Duodenal mucosa (tissue), 2 donors: ENCODE measurements around the gene PDGFD.

Experiments used
- H3K27ac ChIP-seq: one replicate; pipeline ENCODE4 v1.7.0; 2013; ENCODE audit warnings: low read depth, low read length
- H3K27me3 ChIP-seq, 2 donors: one replicate each; pipeline ENCODE4 v1.7.0; 2013; ENCODE audit warnings: low read length in 2 of 2, control low read depth in 1 of 2; ENCODE audit not compliant: insufficient read depth in 2 of 2, control insufficient read depth in 1 of 2
- H3K36me3 ChIP-seq, 2 donors: one replicate each; pipeline ENCODE4 v1.7.0; 2013; ENCODE audit warnings: low read length in 2 of 2, control low read depth in 1 of 2; ENCODE audit not compliant: insufficient read depth in 2 of 2, control insufficient read depth in 1 of 2
- H3K4me1 ChIP-seq, 2 donors: one replicate each; pipeline ENCODE4 v1.7.0; 2013; ENCODE audit warnings: low read length in 2 of 2, control low read depth in 1 of 2; ENCODE audit not compliant: insufficient read depth in 2 of 2, control insufficient read depth in 1 of 2
- H3K4me3 ChIP-seq, 2 donors: one replicate each; pipeline ENCODE4 v1.7.0; 2013; ENCODE audit warnings: low read length in 2 of 2, low read depth in 1 of 2
- H3K9ac ChIP-seq, 2 donors: one replicate each; pipeline ENCODE4 v1.7.0; 2013; ENCODE audit warnings: low read length in 2 of 2, low read depth in 1 of 2
- H3K9me3 ChIP-seq, 2 donors: one replicate each; pipeline ENCODE4 v1.7.0; 2013; ENCODE audit warnings: low read length in 2 of 2, control low read depth in 1 of 2; ENCODE audit not compliant: control insufficient read depth in 1 of 2

The PDGFD gene

DNA sequence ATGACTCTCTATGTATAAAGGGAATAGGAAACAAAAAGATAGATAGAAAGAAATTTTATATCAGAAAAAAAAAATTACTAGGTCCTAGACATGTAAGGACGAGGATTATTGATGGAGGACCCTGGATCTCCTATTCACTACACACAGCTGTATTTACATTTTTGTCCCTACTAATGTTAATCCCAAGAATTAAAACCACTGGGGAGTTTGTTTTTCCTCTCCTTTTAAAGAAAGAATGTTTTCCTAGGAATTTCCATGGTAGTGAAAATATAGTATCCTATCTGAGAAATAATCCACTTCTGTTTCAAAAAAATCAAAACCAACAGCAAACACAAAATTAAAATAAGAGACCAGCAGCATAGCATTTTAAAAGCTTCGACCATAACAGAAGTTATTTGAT lies 41.1 kb downstream of the PDGFD start:
- no peak overlapping the region for H3K4me3 ChIP-seq
- H3K9me3 ChIP-seq, result no peaks in the 10 kb centered on the region
- no peaks in the 10 kb centered on the region for H3K27me3 ChIP-seq
- no peak overlapping the region for H3K27ac ChIP-seq
- no peak overlapping the region for H3K9ac ChIP-seq
- H3K4me1 ChIP-seq, result no peaks in the 10 kb centered on the region
- H3K36me3 ChIP-seq, result no peaks in the 10 kb centered on the region

DNA sequence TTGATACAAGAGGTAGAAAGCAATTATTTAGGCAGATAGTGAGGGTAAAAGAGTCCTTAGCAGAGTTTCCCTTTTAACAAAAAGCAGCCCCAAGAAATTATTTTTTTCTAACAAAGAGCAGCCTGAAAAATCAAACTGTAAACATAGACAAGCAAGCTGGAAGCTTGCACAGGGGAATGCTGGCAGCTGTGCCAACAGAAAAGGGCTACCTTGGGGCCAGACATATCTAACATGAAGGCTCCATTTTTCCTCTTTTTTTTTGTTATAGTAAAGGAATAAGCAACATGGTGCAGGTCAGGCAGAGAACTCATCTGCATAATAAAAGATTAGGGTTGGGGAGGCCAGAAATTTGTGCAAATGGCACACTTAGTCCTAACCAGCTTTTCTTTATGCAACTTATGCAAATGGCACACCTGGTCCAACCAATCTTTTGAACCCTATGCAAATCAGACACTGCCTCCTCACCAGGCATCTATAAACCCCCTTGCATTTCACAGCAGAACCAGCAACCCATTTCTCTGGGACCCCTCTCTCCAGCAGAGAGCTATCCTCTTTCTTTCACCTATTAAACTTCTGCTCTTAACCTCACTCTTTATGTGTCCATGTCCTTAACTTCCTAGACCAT lies 41.8 kb downstream of the PDGFD start:
- no peak overlapping the region for H3K9ac ChIP-seq
- no peaks in the 10 kb centered on the region for H3K9me3 ChIP-seq
- H3K36me3 ChIP-seq, result no peaks in the 10 kb centered on the region
- no peak overlapping the region for H3K27ac ChIP-seq
- no peaks in the 10 kb centered on the region for H3K4me1 ChIP-seq
- no peak overlapping the region for H3K4me3 ChIP-seq
- no peaks in the 10 kb centered on the region for H3K27me3 ChIP-seq

DNA sequence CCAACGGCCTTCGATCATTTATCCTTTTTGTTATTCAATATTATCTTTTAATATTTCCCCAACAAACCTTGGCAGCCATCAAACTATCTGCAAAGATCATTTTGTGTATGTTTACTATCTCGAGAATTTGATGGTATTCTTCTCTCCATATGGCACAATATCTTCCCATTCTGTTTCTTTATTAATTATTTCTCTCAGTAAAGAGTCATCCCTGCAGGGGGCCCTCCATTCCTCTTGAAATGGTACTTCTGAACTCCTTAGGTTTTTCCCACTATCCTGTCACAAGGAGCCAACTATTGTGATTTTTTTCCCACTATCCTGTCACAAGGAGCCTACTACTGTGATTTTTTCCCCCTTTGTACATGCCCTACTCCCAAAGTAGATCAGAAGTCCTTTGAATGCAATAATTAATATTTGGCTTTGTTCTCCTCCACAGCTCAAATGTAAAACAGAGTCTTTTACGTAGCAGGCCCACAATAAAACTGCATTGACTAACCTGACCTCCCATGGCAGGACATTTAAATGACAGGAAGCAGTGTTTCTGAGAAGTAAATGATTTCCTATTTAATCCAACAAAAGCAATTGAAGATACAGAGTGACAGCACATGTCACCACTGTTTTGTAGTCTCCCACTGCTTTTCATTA lies 43.3 kb downstream of the PDGFD start:
- Histone ChIP-seq H3K9ac (no peak overlapping the region), H3K4me3 (no peak overlapping the region), H3K9me3 (no peaks in the 10 kb centered on the region), H3K36me3 (no peaks in the 10 kb centered on the region), H3K27me3 (no peaks in the 10 kb centered on the region), H3K27ac (no peak overlapping the region), H3K4me1 (no peaks in the 10 kb centered on the region)

DNA sequence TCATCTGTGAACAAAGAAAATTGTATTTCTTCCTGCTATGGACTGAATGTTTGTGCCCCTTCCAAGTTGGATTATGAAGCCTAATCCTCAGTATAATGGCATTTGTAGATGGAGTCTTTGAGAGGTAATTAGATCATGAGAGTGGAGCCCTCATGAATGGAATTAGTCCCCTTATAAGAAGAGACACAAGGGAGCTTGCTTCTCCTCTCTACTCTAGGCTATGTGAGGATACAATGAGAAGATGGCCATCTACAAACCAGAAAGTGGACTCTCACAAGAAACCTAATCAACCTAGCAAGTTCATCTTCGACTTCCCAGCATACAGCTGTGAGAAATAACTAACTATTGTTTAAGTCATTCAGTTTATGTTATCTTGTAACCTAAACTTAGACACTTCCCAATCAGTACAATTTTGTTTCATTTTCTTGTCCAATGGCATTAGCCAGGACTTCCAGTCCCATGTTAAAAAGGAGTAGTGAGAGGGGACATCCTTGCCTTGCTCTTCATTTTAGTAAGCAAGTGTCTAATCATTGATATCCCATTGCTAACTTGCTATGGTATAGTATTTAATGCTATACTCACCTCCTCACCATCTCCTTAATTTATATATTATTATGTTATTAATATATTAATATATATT lies 45.7 kb downstream of the PDGFD start:
- Histone ChIP-seq H3K4me3 (no peak overlapping the region), H3K9ac (no peak overlapping the region), H3K4me1 (no peaks in the 10 kb centered on the region), H3K27ac (no peak overlapping the region), H3K27me3 (no peaks in the 10 kb centered on the region), H3K36me3 (no peaks in the 10 kb centered on the region), H3K9me3 (no peaks in the 10 kb centered on the region)

DNA sequence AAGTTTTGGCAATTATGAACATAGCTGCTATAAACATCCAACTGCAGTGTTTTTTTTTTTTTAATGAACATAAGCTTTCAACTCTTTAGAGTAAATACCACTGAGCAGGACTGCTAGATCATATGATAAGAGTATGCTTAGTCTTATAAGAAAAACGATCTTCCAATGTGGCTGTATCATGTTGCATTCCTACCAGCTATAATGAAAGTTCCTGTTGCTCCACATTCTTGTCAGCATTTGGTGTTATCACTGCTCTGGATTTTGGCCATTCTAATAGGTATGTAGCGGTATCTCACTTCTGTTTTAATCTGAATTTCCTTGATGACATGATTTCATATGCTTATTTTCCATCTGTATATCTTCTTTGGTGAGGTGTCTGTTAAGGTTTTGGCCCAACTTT lies 50.4 kb downstream of the PDGFD start:
- Histone ChIP-seq H3K27ac (no peak overlapping the region), H3K4me3 (no peak overlapping the region), H3K9me3 (no peaks in the 10 kb centered on the region), H3K36me3 (no peaks in the 10 kb centered on the region), H3K4me1 (no peaks in the 10 kb centered on the region), H3K9ac (no peak overlapping the region), H3K27me3 (no peaks in the 10 kb centered on the region)

DNA sequence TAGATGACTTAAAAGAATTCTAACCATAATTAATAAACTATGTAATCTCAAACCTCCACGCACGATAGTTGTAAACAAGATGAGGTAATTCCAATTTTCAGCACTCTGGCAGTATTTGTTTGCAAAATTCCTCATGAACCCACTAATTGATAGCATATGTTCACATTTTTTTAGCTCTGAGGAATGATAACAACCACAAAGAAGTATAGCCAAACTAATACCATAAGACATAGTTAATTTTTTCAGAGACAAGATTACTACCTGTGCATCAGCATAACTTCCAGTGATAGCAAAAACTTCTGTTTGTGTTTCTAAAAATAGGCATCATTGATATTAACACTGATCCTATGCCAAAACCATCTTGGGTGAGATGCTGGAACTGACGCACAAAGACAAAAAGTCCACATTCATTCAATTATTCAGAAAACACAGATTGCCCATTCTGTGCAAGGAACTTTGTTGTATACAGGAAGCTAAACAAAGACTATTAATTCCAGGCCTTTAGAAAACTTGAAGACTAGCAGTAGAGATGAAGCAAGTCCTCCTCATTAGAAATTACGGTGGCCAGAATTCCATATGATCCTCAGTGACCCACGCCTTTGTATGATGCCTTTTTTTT lies 57.7 kb downstream of the PDGFD start:
- Histone ChIP-seq H3K9ac (no peak overlapping the region), H3K4me1 (no peaks in the 10 kb centered on the region), H3K36me3 (no peaks in the 10 kb centered on the region), H3K27ac (no peak overlapping the region), H3K27me3 (no peaks in the 10 kb centered on the region), H3K9me3 (no peaks in the 10 kb centered on the region), H3K4me3 (no peak overlapping the region)

DNA sequence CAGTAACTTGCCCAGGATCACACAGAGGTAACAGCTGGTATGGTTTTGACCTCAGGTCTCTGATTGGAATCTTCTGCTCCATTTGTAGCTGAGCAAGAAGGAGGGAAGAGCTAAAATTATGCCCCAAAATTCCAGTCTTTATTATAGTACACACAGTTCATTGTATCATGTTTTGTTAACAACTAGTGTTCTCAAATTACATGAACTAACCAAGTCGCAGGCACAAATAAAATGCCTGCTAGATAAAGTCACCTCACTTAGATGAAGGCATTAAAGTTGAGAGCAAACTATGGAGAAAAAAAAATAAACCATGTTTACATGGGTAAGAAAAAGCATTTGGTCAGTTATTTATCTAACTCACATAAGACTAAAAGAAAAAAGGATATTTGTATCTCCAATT lies 58.8 kb downstream of the PDGFD start:
- Histone ChIP-seq H3K36me3 (no peaks in the 10 kb centered on the region), H3K9me3 (no peaks in the 10 kb centered on the region), H3K4me3 (no peak overlapping the region), H3K27me3 (no peaks in the 10 kb centered on the region), H3K27ac (no peak overlapping the region), H3K9ac (no peak overlapping the region), H3K4me1 (no peaks in the 10 kb centered on the region)

DNA sequence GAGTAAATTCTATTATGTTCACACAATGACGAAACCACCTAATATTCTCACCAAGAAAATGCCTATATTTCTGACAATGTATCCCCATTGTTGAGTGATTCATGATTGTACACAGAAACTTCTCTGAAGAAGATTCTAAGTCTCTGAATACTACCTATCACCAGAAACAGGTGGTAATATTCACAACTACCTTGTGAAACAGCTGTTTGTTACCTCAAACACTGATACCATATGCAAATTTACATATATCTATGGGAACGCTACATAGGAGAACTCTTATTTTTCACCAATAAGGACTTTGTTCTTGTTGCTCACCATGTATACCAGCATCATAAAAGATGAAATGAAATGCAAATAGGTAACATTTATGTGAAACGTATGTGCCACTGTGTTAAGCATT lies 59.3 kb downstream of the PDGFD start:
- Histone ChIP-seq H3K9me3 (no peaks in the 10 kb centered on the region), H3K4me1 (no peaks in the 10 kb centered on the region), H3K27ac (no peak overlapping the region), H3K27me3 (no peaks in the 10 kb centered on the region), H3K36me3 (no peaks in the 10 kb centered on the region), H3K4me3 (no peak overlapping the region), H3K9ac (no peak overlapping the region)

DNA sequence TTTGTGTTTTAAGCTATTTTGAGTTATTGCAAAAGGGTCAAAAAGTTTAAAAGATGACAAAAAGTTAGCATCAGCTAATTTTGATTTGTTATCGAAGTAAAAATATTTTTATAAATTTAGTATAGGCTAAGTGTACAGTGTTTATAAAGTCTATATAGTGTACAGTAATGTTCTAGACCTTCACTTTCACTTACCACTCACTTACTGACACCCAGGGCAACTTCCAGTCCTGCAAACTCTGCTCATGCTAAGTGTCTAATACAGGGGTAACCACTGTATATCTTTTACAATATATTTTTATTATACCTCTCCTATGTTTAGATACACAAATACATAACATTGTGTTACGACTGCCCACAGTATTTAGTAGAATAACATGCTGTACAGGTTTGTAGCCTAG lies 59.7 kb downstream of the PDGFD start:
- Histone ChIP-seq H3K4me3 (no peak overlapping the region), H3K27me3 (no peaks in the 10 kb centered on the region), H3K36me3 (no peaks in the 10 kb centered on the region)

DNA sequence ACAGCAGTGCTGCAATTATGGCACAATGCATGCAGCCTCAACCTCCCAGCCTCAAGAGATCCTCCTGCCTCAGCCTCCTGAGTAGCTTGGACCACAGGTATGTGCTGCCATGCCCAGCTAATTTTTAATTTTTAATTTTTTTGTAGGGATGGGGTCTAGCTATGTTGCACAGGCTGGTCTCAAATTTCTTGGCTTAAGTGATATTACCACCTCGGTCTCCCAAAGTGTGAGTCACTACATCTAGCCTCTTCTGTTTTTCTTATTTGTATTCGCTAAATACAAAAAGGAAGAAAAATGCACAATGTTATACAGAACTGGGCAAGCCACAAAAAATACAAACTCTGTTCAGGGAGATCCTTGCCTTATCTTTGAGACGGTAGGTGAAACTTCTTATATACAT lies 65.4 kb downstream of the PDGFD start:
- Histone ChIP-seq H3K9ac (no peak overlapping the region), H3K9me3 (no peaks in the 10 kb centered on the region), H3K4me3 (no peak overlapping the region), H3K36me3 (no peaks in the 10 kb centered on the region), H3K27me3 (no peaks in the 10 kb centered on the region), H3K4me1 (no peaks in the 10 kb centered on the region), H3K27ac (no peak overlapping the region)

More for the DNA sequence above, 59.7 kb downstream of the PDGFD start:
- no peak overlapping the region for H3K27ac ChIP-seq
- no peak overlapping the region for H3K9ac ChIP-seq
- H3K4me1 ChIP-seq, result no peaks in the 10 kb centered on the region
- no peaks in the 10 kb centered on the region for H3K9me3 ChIP-seq
